ENCODE measurements around the gene FBRSL1. TPM values are rescaled to one million over a fixed set of nuclear protein-coding genes. Genes with fewer than 3 reads are reported as not detected.

FBRSL1 gene
- total and polyA plus RNA-seq, 4 donors = 2.5 to 35.5 (median 5.6) TPM

- peaks cover 0 to 4% (median 1%) of the 10 kb centered on the region in 4 donors for H3K36me3 ChIP-seq (ENCODE audit: control insufficient read depth in 4 of 4, insufficient read depth in 3 of 4, low read depth in 1 of 4, low read length in 3 of 4)
- DNase-seq (ENCODE audit: low spot score) = no peak
- H3K27me3 ChIP-seq (ENCODE audit: control insufficient read depth in 4 of 4, insufficient read depth in 4 of 4, low read length in 3 of 4) = no peaks in the 10 kb centered on the region
- peaks cover 7 to 24% (median 17%) of the 10 kb centered on the region in 4 donors for H3K4me1 ChIP-seq (ENCODE audit: control insufficient read depth in 4 of 4, insufficient read depth in 4 of 4, low read length in 3 of 4)
- TF ChIP-seq RXRA (IDR thresholded peaks at IDR 0.05) (no peak), RAD21 (IDR thresholded peaks at IDR 0.05) (no peak), EGR1 (IDR thresholded peaks at IDR 0.05; ENCODE audit: low read depth in 2 of 2) (no peak), HNF4G (IDR thresholded peaks at IDR 0.05) (no peak), YY1 (IDR thresholded peaks at IDR 0.05) (no peak), FOXA1 (IDR thresholded peaks at IDR 0.05) (no peak), GABPA (IDR thresholded peaks at IDR 0.05 in 1 of 2, conservative IDR thresholded peaks at IDR 0.05 in 1 of 2) (no peak), ATF3 (IDR thresholded peaks at IDR 0.05) (no peak)
- H3K9ac ChIP-seq (ENCODE audit: low read depth in 1 of 2, low read length in 2 of 2) = no peak overlapping the region
- 95% methylated on average over 27 of the region's 27 CpGs for WGBS
- no peak overlapping the region for H3K27ac ChIP-seq (ENCODE audit: low read depth in 1 of 2, low read length in 2 of 2)
- no peak overlapping the region for H3K4me3 ChIP-seq (ENCODE audit: low read depth in 1 of 3, low read length in 3 of 3)
- no peaks in the 10 kb centered on the region for H3K9me3 ChIP-seq (ENCODE audit: control insufficient read depth in 4 of 4, low read length in 3 of 4)
Measured at GRCh38 chr12:132521712-132522292, 31.9 kb downstream of the FBRSL1 start.

- Histone ChIP-seq H3K9ac (ENCODE audit: low read depth in 1 of 2, low read length in 2 of 2) (no peak overlapping the region), H3K9me3 (ENCODE audit: control insufficient read depth in 4 of 4, low read length in 3 of 4) (no peaks in the 10 kb centered on the region), H3K27ac (ENCODE audit: low read depth in 1 of 2, low read length in 2 of 2) (no peak overlapping the region), H3K4me1 (ENCODE audit: control insufficient read depth in 4 of 4, insufficient read depth in 4 of 4, low read length in 3 of 4) (peaks cover 3 to 15% (median 9%) of the 10 kb centered on the region in 4 donors), H3K36me3 (ENCODE audit: control insufficient read depth in 4 of 4, insufficient read depth in 3 of 4, low read depth in 1 of 4, low read length in 3 of 4) (peaks cover 0 to 4% (median 1%) of the 10 kb centered on the region in 4 donors), H3K4me3 (ENCODE audit: low read depth in 1 of 3, low read length in 3 of 3) (no peak overlapping the region), H3K27me3 (ENCODE audit: control insufficient read depth in 4 of 4, insufficient read depth in 4 of 4, low read length in 3 of 4) (no peaks in the 10 kb centered on the region)
- no peak for DNase-seq (ENCODE audit: low spot score)
- TF ChIP-seq FOXA2 (IDR thresholded peaks at IDR 0.05) (no peak), YY1 (IDR thresholded peaks at IDR 0.05) (no peak), HNF4A (conservative IDR thresholded peaks at IDR 0.05) (no peak), NR2F2 (IDR thresholded peaks at IDR 0.05) (no peak), TAF1 (conservative IDR thresholded peaks at IDR 0.05) (no peak), ATF3 (IDR thresholded peaks at IDR 0.05) (no peak)
- WGBS = 86% methylated on average over 25 of the region's 25 CpGs
Measured at GRCh38 chr12:132522592-132523380, 32.8 kb downstream of the FBRSL1 start.

- H3K36me3 ChIP-seq (ENCODE audit: control insufficient read depth in 4 of 4, insufficient read depth in 3 of 4, low read depth in 1 of 4, low read length in 3 of 4) = peaks cover 0 to 3% (median 0%) of the 10 kb centered on the region in 4 donors
- H3K27ac ChIP-seq (ENCODE audit: low read depth in 1 of 2, low read length in 2 of 2) = no peak overlapping the region
- TF ChIP-seq RAD21 (IDR thresholded peaks at IDR 0.05) = peak in 1 of 2 donors; percentile 82
- peak; percentile 80 for TF ChIP-seq CTCF (IDR thresholded peaks at IDR 0.05; ENCODE audit: low read depth, low read length, missing input control)
- no peak for TF ChIP-seq FOXA1 (IDR thresholded peaks at IDR 0.05)
Measured at GRCh38 chr12:132523576-132524331, 33.8 kb downstream of the FBRSL1 start.

More at GRCh38 chr12:132523576-132524331, 33.8 kb downstream of the FBRSL1 start:
- H3K9me3 ChIP-seq (ENCODE audit: control insufficient read depth in 4 of 4, low read length in 3 of 4) = no peaks in the 10 kb centered on the region
- H3K4me1 ChIP-seq (ENCODE audit: control insufficient read depth in 4 of 4, insufficient read depth in 4 of 4, low read length in 3 of 4) = peaks cover 0 to 9% (median 3%) of the 10 kb centered on the region in 4 donors
- WGBS = 57% methylated on average over 28 of the region's 28 CpGs
- H3K27me3 ChIP-seq (ENCODE audit: control insufficient read depth in 4 of 4, insufficient read depth in 4 of 4, low read length in 3 of 4) = no peaks in the 10 kb centered on the region
- H3K9ac ChIP-seq (ENCODE audit: low read depth in 1 of 2, low read length in 2 of 2) = no peak overlapping the region
- H3K4me3 ChIP-seq (ENCODE audit: low read depth in 1 of 3, low read length in 3 of 3) = no peak overlapping the region
- peak; percentile 79 for DNase-seq (ENCODE audit: low spot score)

Measured in liver (tissue), 9 donors.